Heart left ventricle (tissue), 13 donors: Measurements from ENCODE around the gene PAMR1.

Experiments
- POLR2A ChIP-seq, 2 donors: fragments of 450-650 bp; IDR thresholded peaks; one replicate each; pipeline ENCODE4 v1.6.1; 2017; ENCODE audit warnings: antibody characterized with exemption in 2 of 2, mild to moderate bottlenecking in 2 of 2, moderate library complexity in 2 of 2
- TF ChIP-seq, protein P1 (sequence below), 12 donors: fragments of 200-600 bp; sonication (generic) in 4 of 12; IDR thresholded peaks; one replicate each; pipeline versions ENCODE4 v1.5.0 to v1.8.0; 2018 to 2022; ENCODE audit warnings: antibody characterized with exemption in 12 of 12, mild to moderate bottlenecking in 5 of 12
- donor health status: ischemic (EF 13 %, LVEDD 7.1; RV severe dilation, severe dysfunction).
- donor health status: DM: no; HTN: yes; CAD: no.
- donor health status: DM: no; HTN: no; CAD: no.
- donor health status: ischemic (EF 25% LVEDD 6.9; RV normal size, moderate dysfunction).
- donor health status: ischemic (EF 25% LVEDD 5.7; RV mildly dilated, moderate dysfunction).
- donor health status: ischemic (EF 35%, LVEDD 5.7; RV mildly dilated, moderate dysfunction).
- donor health status: nonischemic (EF 11% LVEDD 7.7; RV severe dilation, severe dysfunction).
- donor health status: DM: yes; HTN: yes; CAD: no.
- donor health status: PGD.
- donor health status: ischemic (EF 29% LVEDD 5.4; RV normal size, mild dysfunction).
- donor health status: nonischemic (EF 23%, LVEDD 6.1; RV moderate dilation, normal function).

DNA sequence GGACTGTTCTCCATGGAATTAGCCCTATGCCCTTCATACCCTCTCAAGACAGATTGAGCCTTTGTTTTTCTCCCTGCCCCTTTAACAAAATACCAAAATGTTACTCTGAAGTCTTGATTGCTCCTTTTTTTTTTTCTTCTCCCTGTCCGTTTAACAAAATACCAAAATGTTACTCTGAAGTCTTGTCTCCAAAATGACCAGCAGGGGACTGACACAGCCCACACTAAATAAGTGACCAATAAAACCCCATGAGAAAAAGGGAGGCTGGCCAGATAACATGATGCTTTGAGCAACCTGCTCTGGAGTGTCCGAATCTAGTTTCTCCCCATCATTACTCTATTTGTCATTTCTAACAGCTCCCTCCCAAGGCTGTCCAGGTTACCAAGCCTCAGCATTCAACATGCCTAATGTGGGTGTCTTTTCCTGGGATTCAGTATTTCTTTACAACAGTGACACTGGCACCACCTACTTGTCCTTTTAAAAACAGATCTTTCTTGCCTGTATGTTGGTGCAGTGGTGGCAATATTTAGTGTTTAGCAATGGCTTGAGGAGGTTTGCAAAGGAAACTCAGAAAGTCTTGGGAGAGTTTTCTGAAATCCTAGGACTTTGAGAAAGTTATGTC lies 63.4 kb downstream of the PAMR1 start:
- no peak for TF ChIP-seq POLR2A (IDR thresholded peaks at IDR 0.05)
- TF ChIP-seq, protein P1, sequence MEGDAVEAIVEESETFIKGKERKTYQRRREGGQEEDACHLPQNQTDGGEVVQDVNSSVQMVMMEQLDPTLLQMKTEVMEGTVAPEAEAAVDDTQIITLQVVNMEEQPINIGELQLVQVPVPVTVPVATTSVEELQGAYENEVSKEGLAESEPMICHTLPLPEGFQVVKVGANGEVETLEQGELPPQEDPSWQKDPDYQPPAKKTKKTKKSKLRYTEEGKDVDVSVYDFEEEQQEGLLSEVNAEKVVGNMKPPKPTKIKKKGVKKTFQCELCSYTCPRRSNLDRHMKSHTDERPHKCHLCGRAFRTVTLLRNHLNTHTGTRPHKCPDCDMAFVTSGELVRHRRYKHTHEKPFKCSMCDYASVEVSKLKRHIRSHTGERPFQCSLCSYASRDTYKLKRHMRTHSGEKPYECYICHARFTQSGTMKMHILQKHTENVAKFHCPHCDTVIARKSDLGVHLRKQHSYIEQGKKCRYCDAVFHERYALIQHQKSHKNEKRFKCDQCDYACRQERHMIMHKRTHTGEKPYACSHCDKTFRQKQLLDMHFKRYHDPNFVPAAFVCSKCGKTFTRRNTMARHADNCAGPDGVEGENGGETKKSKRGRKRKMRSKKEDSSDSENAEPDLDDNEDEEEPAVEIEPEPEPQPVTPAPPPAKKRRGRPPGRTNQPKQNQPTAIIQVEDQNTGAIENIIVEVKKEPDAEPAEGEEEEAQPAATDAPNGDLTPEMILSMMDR (IDR thresholded peaks at IDR 0.05), result no peak
